Measurements from ENCODE around the gene TMTC2.

TMTC2 gene

DNA sequence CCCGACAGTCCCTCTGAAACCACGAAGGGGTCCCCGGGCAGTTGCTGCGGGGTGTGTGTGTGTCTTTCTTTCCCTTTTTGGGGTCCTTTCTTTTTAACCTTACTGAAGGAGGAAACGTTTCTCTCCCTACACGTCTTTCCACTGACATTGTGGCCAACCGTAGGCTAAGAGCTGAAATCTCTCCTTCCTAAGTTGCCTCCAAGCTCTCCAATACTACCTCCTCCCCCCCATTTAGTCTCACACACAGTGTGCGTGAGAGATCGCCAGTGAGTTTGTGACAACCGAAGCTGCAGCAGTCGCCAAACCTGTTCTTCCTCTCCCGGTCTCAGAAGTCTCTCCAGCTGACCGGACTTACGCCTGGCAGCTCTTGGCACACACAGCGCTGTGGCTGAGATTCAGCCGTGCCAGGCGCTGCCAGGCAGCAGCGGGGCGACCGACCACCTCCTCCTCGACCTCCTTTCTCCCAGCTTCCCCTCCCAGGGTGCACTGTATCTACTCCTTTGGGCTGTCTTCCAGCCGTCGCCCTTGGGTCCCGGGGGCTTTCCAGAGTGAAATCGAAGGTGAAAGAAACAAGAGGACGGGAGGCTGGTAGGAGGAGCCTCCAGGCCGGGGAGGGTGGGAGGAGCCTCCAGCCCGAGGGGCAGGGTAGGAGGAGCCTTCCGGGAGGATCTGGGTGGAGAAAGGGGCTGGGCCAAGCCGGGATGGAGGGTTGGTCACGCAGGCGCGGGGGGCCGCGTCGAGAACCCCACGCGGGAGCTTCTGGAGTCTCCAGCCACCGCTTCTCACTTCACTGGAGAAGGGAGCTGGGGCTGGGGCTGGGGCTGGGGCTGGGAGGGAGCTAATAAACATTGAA lies at the start of gene TMTC2:
TSS of gene TMTC2 (plus strand) at position 739 of the 853 bp plus-strand sequence.
- peak; percentile 92 for DNase-seq

DNA sequence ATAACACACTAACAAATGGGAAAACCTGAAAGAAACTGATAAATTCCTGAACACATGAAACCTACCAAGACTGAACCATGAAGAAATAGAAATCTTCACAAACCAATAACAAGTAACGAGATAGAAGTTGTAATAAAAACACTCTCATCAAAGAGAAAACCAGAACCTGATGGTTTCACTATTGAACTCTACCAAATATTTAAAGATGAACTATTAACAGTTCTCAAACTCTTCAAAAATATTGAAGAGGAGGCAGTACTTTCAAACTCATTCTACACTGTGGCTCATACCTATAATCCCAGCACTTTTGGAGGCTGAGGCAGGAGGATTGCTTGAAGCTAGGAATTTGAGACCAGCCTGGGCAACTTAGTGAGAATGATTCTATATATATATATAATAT lies 48.4 kb upstream of the TMTC2 start:
- no peak for DNase-seq

DNA sequence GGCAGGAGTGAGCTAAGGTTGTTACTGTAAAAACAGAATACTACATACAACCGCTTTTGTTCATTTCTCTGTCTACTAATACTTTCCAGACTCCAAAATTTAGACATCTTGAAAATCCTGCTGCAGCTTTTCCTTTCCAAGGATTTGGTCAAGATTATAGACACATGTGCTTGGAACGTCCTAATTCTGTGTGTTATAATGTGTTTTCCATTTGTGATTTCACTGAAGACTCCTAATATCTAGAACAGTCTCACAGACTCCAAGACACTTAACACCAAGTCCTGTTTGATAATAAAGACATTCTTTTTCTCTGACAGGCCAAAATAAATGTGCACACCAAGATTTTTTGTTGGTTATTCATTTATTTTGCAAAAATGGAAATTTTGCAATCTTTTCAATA lies 41.8 kb upstream of the TMTC2 start:
- no peak for DNase-seq

DNA sequence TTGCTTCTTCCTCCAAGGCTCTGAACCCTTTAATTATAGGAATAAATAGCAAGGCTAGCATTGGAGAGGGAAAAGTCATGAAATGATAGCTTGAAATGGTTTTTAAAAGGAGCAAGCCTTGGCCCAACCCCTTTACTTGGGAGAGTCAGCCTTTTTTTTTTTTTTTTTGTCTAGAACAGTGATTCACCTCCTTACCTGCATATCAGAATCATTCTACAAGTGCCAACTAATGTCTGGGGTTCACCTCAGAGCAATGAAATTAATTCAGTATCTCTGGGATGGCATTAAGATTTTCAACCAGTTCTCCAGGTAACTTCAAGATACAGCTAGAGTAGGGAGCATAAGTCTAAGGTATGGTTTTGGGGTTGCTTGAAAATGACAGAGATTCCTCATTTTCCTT lies 41.3 kb upstream of the TMTC2 start:
- DNase-seq: no peak

DNA sequence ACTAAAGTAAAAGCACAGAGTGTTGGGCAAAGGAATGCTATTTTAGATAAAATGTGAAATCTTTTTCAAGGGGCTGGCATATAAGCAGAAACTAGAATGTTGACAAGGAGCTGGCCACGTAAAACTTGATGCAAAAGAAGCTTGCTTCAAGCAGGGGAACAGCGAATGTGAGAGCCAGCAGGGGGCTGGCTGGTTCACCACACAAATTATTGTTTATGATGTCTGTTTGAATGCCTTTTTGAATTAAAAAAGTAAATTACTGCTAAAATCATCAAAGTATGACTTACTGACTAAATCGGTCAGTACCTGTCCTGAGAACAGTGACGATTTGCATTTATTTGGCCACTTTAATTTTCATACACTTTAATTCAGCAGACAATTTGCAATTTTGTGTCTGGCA lies 38.9 kb upstream of the TMTC2 start:
- DNase-seq: no peak

DNA sequence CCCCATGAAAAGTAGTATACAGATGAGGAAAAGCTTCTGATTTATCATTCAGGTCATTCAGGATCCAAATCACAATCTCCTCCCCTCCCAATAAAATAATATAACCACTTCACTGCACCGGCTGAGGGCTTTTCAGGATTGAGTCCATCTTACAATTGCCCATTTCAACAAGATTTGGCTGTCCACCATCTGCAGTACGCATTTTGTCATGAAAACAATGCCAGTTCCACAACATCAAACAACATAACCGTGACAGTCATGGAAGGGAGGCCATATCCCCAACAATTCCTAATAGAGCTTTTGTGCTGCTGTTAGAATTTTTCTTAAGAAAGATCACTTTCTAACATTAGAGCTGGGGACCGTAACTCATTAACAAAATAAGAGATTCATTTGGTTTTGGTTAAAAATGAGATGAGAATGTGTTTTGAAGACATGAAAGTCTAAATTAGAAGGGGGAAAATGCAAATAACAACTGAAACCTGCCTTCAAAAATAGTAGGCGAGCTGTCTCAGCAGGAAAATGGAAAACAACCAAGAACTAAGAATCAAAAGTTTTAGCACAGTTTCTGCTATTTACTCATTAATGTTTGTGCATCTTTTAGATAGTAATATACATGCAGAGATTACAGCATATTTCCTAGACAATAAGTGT lies 38.3 kb upstream of the TMTC2 start:
- no peak for DNase-seq

DNA sequence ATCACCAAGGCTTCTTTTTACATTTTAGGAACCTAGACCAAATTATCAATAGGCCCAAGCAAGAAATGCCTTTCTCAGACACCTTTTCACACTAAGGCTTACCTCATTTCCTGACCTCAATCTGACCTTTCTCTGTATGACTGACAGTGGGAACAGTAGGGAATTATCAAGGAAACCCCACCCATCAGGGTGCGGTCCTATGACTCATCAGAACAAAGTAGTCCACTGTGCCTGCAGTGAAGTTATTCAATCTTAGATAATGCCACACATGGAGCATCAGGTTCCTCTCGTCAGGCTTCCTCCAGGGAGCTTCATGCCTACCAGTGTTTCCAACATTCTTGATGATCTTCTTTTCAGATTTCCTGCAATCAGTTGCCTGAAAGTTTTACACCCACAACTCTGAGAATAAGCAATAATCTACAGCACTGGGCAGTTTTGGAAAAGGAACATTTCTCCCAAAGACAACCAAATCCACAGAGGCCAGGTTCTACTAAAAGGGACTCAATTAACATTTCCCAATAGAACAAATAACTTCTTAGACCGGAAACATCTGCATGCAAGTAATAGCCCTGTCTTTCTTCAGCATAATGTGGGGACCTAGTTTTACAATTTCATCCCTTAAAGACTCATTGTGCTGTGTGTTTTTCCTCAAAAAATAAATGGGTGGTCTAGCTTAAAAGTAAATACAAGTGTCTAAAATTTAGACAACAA lies 35.9 kb upstream of the TMTC2 start:
- no peak for DNase-seq

DNA sequence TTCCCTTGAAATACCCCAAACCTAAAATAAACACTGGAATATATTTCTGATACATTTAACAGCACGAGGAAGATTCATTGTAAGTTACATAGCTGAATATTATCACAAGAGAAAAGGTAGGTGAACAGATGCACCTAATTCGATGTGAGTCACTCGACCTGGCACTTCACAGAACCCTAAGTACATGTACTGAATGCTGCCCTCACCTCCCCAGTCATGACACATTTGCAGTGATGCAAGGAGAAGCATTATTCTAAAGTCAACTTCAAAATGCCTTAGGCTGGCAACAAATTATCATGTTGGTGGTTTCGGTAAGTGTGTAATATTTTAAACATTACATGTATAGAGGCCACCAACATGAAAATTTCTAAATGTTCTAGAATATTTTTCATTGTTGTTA lies 35.2 kb upstream of the TMTC2 start:
- DNase-seq: no peak

DNA sequence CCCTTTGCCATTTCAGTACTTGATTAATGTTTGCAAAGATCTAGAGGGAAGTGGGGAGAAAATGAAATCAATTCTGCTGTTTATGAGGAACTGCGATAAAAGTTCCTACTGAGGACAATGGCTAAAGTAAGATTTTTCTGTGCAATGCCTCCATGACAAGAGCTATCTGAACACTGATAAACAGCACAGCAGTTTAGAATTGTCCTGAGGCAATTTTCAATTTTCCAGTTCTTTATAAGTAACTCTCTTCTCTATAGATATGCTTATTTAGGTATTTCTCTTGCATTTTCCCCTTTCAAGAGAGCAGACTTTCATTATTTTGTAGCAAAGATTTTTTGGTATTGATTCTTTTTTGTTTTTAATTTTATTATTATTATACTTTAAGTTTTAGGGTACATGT lies 34.6 kb upstream of the TMTC2 start:
- DNase-seq: no peak

DNA sequence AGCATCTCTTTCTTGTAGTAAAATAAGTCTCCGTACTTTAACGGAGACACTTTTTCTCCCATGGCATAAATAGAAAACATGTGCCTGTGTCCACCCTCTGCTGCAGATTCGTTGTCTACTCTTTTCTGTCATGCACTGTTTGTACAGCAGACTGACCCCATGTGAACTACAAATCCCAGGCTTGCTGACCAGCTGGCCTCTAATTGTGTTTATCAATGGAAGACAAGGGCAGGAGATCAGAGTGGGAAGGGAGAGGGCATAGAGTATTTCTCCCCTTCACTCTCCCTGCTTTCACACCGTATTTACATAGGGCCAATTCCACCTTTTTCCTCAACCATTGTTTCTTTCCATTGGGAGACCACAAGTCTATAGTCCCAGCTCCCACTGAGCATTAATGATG lies 31.0 kb upstream of the TMTC2 start:
- DNase-seq: no peak

DNA sequence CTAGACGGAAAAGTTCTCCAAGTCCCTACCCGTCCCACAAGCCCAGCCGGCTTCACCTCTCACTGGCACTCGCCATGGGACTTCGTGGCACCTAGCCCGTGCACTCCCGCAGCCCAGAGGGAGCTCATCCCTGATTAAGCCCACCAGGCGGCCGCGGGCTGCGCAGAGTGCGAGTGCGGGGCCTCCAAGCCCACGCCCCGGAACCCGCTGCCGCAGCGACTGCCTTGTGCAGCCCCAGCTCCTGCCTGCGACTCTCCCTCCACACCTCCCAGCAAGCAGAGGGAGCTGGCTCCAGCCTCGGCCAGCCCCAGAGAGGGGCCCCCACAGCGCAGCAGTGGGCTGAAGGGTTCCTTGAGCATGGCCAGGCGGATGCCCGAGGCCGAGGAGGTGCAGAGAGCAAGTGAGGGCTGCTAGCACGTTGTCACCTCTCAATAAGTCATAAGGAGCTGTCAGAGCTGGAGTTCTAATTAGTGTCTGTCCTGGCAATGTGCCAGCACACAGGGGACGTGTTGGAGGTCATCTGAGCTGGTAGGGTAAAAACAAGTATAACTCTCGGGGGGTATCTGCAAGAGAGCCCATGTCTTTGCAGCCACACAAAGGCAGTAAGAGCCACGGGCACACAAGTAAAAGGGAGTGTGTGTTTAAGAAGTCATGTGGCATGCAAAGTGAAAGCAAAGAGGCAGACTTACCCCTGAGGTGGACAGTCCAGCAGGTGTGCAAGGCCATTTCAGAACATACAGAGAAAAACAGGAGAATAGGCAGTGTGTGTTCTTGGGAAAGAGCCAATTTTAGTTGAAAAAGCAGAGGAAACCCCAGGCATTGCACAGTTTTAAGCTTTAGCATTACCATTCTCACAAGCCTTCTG lies 27.1 kb upstream of the TMTC2 start:
- DNase-seq: no peak

DNA sequence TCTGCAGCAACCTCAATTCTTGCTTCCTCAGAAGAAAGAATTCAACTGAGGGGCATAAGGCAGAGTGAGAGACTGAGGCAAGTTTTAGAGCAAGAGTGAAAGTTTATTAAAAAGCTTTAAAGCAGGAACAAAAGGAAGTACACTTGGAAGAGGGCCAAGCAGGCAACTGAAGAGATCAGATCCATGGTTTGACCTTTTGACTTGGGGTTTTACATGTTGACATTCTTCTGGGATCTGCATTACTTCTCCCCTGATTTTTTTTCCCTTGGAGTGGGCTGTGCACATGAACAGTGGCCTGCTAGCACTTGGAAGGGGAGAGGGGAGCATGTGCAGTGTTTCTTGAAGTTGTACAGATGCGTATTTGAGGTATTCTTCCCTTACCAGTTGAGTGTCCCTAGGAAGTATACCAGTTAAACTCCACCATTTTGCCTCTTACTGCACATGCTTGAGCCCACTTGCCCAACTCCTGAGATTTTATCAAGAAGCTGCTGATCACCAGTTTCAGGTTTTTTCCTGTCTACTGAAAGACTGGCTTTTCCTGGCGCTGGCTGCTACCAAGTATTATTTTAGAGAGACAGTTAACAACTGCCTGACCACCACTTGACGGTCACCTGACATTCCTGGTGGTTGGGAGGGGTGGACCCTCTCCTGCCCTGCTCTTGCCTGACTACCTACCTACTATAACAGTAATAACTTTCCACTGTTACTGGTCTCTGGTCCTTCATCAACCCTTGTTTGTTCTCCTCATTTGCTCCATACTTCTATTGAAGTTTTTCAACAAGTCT lies 26.0 kb upstream of the TMTC2 start:
- no peak for DNase-seq

DNA sequence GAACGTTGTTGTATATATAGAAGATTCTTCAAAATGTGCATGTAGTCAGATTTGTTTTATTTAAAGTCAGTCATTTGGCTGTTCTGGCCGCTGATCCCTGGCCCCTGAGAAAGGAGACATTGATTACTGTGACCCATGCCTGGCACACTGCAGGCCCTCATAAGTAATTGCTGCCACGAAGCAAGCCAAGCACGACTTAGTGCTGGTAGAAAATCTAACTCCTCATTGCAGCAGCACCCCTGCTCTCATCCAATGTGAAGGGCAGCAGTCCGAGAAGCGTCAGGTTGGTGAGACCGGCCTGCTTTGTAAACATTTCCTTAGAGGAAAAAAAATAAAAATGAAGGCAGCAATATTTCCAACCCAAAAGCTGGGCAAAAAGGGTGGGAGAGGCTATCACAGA lies 22.8 kb upstream of the TMTC2 start:
- no peak for DNase-seq

DNA sequence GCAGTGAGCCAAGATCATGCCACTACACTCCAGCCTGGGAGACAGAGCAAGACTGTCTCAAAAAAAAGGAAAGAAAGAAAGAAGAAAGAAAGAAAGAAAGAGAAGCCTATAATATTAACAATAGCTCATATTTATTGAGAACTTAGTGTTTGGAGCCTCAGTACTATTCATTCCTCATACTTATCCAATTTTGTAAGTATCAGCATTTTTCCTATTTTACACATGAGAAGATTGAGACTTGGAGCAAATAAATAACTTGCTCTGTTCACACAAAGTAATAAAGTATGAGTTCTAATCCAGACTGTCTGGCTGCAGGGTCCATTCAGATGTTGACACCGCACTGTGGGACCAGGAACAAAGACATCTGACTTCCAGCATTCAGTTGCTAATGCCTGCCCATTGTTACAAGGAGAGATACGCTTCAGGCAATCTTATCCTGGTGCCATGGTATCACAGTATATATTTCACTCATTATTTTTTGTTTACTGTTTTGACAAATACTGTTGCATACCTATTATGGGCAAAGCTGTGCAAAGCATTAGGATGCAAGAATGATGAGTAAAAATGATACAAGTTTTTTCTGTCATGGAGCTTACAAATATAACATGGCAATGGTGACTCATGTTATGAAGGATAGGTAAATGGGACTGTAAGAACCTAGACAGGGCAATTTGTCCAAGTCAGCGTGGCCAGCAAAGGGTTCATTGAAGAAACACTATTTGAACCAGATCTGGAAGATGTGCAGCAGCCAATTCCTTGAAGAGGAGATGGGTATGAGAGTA lies 21.4 kb upstream of the TMTC2 start:
- DNase-seq: no peak

DNA sequence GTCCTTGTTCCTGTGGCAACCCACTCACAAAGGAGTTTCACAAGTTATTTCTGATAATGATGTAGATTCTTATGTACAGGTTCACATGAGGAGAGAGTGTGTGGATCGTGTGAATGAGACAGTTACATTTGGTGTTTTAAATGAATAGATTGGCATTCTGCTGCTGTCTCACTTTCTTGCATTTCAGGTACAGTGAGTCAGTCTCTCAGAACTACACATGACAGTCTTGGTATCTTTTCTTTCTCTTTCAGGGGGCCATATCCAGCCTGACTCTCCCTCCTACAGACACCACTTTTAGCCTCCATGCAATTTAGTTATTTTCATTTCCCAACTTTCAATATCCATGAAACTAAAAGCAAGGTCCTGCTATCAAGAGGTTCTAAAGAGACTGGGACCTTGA lies 19.9 kb upstream of the TMTC2 start:
- no peak for DNase-seq

DNA sequence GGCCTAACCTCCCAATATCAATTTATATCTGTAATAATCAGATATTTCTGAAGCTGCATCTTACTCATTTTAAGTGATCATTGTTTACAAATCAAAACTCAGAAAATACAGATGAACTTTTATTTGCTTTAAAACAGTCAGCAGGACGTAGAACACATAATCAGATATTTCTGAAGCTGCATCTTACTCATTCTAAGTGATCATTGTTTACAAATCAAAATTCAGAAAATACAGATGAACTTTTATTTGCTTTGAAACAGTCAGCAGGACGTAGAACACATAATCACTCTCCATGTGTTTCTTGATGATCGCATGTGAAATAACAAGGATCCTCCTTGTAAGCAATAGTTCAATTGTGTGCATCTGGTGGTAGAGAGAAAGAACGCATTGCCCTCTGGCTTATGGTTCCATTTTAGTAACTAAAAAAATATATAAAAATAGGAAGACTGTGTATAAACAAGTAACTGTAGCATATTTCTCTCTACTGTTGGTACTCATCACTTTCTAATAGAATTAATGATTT lies 15.0 kb upstream of the TMTC2 start:
- DNase-seq: no peak

DNA sequence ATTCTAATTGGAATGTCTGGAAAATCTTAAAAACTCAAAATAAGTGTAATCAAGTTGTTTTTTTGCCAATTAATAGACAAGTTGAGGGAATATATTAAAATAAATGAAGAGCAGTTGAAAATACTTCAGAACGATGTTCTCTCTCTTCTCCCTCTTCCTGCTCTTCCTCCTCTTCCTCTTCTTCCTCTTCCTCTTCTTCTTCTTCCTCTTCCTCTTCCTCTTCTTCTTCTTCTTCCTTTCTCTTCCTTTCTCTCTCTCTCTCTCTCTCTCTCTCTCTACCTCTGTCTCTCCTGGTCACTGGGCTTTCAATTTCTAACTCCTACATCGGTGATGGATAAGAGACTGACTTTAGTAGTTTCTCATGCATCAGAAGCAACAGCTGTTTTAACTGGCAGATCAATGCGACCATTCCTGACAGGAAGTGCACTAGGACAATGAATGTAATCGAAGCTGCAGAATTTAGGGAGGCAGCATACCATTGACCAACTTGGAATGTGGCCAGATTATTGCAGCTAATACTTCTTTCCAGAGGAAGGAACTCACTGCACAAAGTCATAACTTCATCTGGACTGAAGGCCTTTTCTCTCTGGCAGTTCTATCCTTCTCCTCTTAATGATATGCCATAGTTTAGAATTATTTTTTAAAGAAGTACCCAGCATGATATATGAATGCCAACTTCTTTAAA lies 13.8 kb upstream of the TMTC2 start:
- DNase-seq: no peak

DNA sequence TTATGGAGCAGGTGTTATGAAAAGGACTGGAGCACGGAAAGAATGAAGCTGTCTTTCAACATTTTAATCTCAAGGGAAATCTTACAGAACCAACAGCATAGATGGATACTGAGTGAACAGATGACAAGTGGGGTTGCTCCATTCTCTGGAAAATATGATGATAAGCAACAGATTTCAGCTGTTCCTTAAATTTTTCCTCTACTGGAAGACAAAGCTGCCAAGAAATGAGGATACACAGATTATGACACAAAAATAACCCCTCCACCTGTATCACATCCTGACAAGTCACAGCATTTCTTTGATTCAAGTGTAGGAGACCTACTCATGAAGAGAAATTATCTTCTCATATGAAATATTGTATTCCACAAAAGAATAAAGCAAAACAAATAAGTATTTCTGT lies 13.0 kb upstream of the TMTC2 start:
- DNase-seq: no peak

DNA sequence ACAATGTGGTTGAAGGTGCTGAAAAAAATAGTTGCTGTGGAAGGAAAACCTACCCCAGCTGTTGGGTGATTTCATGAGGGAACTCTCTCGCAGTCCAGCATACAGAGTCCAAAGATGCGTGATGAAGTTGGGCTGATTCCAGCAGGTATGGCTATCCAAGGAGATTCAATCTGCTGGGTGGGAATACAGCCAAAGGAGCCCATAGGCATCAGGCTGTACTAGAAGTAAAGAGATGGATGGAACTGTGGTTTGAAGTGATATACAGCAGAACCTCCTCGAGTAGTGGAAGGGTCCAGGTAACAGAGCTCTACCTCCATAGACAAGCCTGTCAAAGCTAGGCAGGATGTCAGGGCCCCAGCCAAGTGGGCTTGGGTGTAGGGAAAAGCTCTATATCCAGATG lies 11.5 kb upstream of the TMTC2 start:
- no peak for DNase-seq

DNA sequence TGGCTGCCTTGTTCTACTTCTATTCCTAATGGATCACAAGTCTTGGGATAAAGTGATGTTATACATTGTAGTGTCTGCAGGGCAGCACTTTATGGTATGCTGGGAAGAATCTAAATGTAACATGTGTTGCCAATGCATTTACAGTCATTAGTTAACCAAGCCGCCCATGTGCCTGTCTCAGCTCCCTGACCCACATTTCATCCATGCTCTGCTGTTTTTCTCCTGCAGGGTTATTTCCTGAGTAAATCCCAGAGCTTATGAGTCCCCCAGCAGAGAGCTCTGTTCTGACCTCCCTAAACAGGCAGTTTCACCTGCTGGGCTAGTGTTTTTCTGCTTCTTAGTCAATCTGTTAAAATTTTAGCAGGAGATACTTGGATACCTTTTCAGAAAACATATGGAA lies 4.4 kb upstream of the TMTC2 start:
- no peak for DNase-seq

DNA sequence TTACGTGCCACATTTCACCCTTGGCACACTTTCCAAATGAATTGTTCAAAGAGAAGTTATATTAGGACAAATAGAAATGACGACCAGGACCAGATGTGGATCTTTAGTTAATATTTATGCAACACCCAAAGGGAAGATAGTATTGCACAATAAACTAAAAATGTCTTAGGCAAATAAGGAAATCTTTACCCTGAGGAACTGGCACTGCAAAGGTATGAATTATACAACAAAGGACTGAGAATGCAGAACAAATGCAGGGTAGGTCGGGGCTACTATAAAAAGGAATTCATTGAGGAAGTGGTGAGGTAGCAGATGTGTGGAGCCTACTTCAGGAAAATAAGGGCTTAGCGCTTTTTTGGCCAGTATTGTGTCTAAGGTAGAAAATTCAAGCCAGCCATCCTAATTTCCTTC lies 3.9 kb upstream of the TMTC2 start:
- no peak for DNase-seq
